CD14-positive monocyte (primary cell): Measurements from ENCODE around the gene KCNQ1OT1. TPM values are rescaled to one million over a fixed set of nuclear protein-coding genes. Genes with fewer than 3 reads are reported as not detected.

Source experiments
- DNase-seq, 3 donors: peaks; one replicate each; pipeline ENCODE4 v3.0.0-alpha.2; 2011 to 2022
- H2AFZ ChIP-seq: 2 replicates; pipeline ENCODE4 v1.6.0; 2012; ENCODE audit warnings: mild to moderate bottlenecking, low read depth, low read length, inconsistent platforms; ENCODE audit not compliant: insufficient read depth, poor library complexity, severe bottlenecking
- H3K27ac ChIP-seq, 2 donors: 1 replicate in 1 of 2; 2 replicates in 1 of 2; pipeline ENCODE4 v1.5.1; 2012 to 2013; ENCODE audit warnings: low read length in 2 of 2, control low read depth in 1 of 2, inconsistent platforms in 1 of 2, low read depth in 1 of 2, mild to moderate bottlenecking in 1 of 2
- H3K27me3 ChIP-seq, 2 donors: one replicate each; pipeline versions ENCODE4 v1.6.0 to v1.6.1; 2011 to 2013; ENCODE audit warnings: low read length in 2 of 2; ENCODE audit not compliant: control insufficient read depth in 2 of 2, insufficient read depth in 2 of 2
- H3K36me3 ChIP-seq, 2 donors: replicated peaks in 1 of 2; 1 replicate in 1 of 2; 2 replicates in 1 of 2; pipeline versions ENCODE4 v1.5.1 to v1.6.1; 2012 to 2013; ENCODE audit warnings: low read length in 2 of 2, control low read depth in 1 of 2, inconsistent platforms in 1 of 2, mild to moderate bottlenecking in 1 of 2; ENCODE audit not compliant: insufficient read depth in 2 of 2, control insufficient read depth in 1 of 2
- H3K4me1 ChIP-seq, 2 donors: 1 replicate in 1 of 2; 2 replicates in 1 of 2; pipeline versions ENCODE4 v1.5.1 to v1.6.1; 2012 to 2013; ENCODE audit warnings: low read length in 2 of 2, control low read depth in 1 of 2, inconsistent platforms in 1 of 2, mild to moderate bottlenecking in 1 of 2, moderate library complexity in 1 of 2; ENCODE audit not compliant: insufficient read depth in 2 of 2, control insufficient read depth in 1 of 2
- H3K4me2 ChIP-seq: replicated peaks from 2 replicates; pipeline ENCODE3; 2012; ENCODE audit warnings: low read length, moderate library complexity, mild to moderate bottlenecking; ENCODE audit not compliant: poor library complexity, severe bottlenecking; ENCODE audit errors: extremely low read depth
- H3K4me3 ChIP-seq, 3 experiments: fragments of 200-600 bp in 1 of 3; sonication (generic) in 1 of 3; replicated peaks in 1 of 3; 1 replicate in 2 of 3; 2 replicates in 1 of 3; pipeline ENCODE4 v1.5.1; 2011 to 2013; ENCODE audit warnings: low read length in 3 of 3, mild to moderate bottlenecking in 3 of 3, control low read depth in 2 of 3, low read depth in 2 of 3, inconsistent platforms in 1 of 3, moderate library complexity in 1 of 3
- H3K79me2 ChIP-seq: 2 replicates; pipeline ENCODE4 v1.6.0; 2012; ENCODE audit warnings: mild to moderate bottlenecking, control low read depth, inconsistent platforms, low read length, moderate library complexity; ENCODE audit not compliant: insufficient read depth
- H3K9ac ChIP-seq: 2 replicates; pipeline ENCODE4 v1.6.0; 2017; ENCODE audit warnings: low read length, mild to moderate bottlenecking; ENCODE audit not compliant: insufficient read depth, poor library complexity, severe bottlenecking
- H3K9me3 ChIP-seq, 2 donors: replicated peaks in 1 of 2; 1 replicate in 1 of 2; 2 replicates in 1 of 2; pipeline versions ENCODE4 v1.5.1 to v1.6.1; 2012 to 2013; ENCODE audit warnings: low read length in 2 of 2, control low read depth in 1 of 2; ENCODE audit not compliant: control insufficient read depth in 1 of 2, insufficient read depth in 1 of 2
- H4K20me1 ChIP-seq: 2 replicates; pipeline ENCODE4 v1.6.0; 2012; ENCODE audit warnings: mild to moderate bottlenecking, low read length, control low read depth, moderate library complexity; ENCODE audit not compliant: insufficient read depth
- H3K27ac Mint-ChIP-seq, 7 donors: one replicate each; pipeline ENCODE4 v1.8.0; 2020; ENCODE audit warnings: mild to moderate bottlenecking in 7 of 7, mixed read lengths in 7 of 7, moderate library complexity in 6 of 7, inconsistent platforms in 2 of 7
- H3K27me3 Mint-ChIP-seq, 3 donors: one replicate each; pipeline ENCODE4 v1.8.0; 2021 to 2022; ENCODE audit warnings: low read depth in 3 of 3, mild to moderate bottlenecking in 3 of 3, mixed read lengths in 3 of 3, moderate library complexity in 3 of 3, inconsistent platforms in 1 of 3
- H3K36me3 Mint-ChIP-seq, 2 donors: one replicate each; pipeline ENCODE4 v1.8.0; 2020; ENCODE audit warnings: mixed read lengths in 2 of 2, inconsistent platforms in 1 of 2, mild to moderate bottlenecking in 1 of 2
- H3K4me1 Mint-ChIP-seq: one replicate; pipeline ENCODE4 v1.8.0; 2020; ENCODE audit warnings: mild to moderate bottlenecking, mixed read lengths
- H3K4me3 Mint-ChIP-seq, 2 donors: one replicate each; pipeline ENCODE4 v1.8.0; 2020; ENCODE audit warnings: mild to moderate bottlenecking in 2 of 2, mixed read lengths in 2 of 2, moderate library complexity in 1 of 2
- H3K9me3 Mint-ChIP-seq, 7 donors: one replicate each; pipeline ENCODE4 v1.8.0; 2020 to 2022; ENCODE audit warnings: mixed read lengths in 7 of 7, mild to moderate bottlenecking in 6 of 7, moderate library complexity in 6 of 7, inconsistent platforms in 2 of 7
- whole genome bisulfite sequencing: methylation state at CpG from one replicate; pipeline ENCODE4 v1.1.5; 2013; ENCODE audit warnings: missing lambda C conversion rate; ENCODE audit not compliant: insufficient coverage; 5-methylcytosine and 5-hydroxymethylcytosine counted together
- intact Hi-C, 2 donors: fragments of 100-400 bp; cut with micrococcal nuclease; formaldehyde crosslinking; loops; one replicate each; pipeline versions ENCODE4 v1.15.0 to v1.15.1; 2023
- polyA plus RNA-seq, 3 donors: library from polyadenylated mRNA; depleted of rRNA in 1 of 3; unstranded in 2 of 3; stranded (reverse) in 1 of 3; fragments of 300-500 nt in 2 of 3; fragments of >200 nt in 1 of 3; fragmentation: Illumina TruSeq in 2 of 3; gene quantifications; 1 replicate in 2 of 3; 2 replicates in 1 of 3; pipeline ENCODE4 v1.2.3, GENCODE V29; 2012 to 2021
- TF ChIP-seq, protein P1 (sequence below): fragments of 200-600 bp; IDR thresholded peaks from one replicate; pipeline ENCODE4 v1.8.0; 2022; ENCODE audit warnings: antibody characterized with exemption, mild to moderate bottlenecking

The KCNQ1OT1 gene
- polyA plus RNA-seq, 3 donors: 0.01 to 0.04 (median 0.03) TPM

DNA sequence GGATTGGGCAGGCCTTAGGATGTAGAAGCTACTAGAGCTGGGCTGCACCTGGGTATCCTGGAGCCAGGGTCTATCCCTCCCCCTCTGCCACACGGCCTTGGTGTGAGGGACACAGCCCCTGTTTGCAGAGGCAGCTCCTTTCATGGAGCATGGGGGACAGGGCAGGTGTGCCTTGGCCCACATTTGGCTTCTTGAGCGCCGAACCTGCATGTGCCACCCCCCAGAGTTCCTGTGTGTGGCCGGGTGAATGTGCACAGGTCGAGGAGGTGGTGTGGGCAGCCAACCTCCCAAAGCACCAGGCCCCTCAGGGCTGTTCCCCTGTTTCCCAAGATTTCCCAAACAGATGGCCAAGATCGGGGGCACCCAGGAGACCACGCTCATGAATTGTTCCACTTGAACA lies 7.9 kb upstream of the KCNQ1OT1 start:
- Mint-ChIP-seq H3K27ac (no peak overlapping the region), H3K36me3 (peaks cover 20 to 26% of the 10 kb centered on the region in 2 donors), H3K27me3 (peaks cover 0 to 6% (median 0%) of the 10 kb centered on the region in 3 donors), H3K9me3 (peaks cover 0 to 8% (median 2%) of the 10 kb centered on the region in 7 donors), H3K4me3 (no peak overlapping the region), H3K4me1 (peaks cover 19% of the 10 kb centered on the region)
- peaks cover 0 to 4% of the 10 kb centered on the region in 2 donors for H3K36me3 ChIP-seq
- H3K9ac ChIP-seq: no peak overlapping the region
- TF ChIP-seq, protein P1, sequence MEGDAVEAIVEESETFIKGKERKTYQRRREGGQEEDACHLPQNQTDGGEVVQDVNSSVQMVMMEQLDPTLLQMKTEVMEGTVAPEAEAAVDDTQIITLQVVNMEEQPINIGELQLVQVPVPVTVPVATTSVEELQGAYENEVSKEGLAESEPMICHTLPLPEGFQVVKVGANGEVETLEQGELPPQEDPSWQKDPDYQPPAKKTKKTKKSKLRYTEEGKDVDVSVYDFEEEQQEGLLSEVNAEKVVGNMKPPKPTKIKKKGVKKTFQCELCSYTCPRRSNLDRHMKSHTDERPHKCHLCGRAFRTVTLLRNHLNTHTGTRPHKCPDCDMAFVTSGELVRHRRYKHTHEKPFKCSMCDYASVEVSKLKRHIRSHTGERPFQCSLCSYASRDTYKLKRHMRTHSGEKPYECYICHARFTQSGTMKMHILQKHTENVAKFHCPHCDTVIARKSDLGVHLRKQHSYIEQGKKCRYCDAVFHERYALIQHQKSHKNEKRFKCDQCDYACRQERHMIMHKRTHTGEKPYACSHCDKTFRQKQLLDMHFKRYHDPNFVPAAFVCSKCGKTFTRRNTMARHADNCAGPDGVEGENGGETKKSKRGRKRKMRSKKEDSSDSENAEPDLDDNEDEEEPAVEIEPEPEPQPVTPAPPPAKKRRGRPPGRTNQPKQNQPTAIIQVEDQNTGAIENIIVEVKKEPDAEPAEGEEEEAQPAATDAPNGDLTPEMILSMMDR: no peak
- H3K79me2 ChIP-seq: no peaks in the 10 kb centered on the region
- H2AFZ ChIP-seq: no peak overlapping the region
- no peak for DNase-seq
- H3K4me3 ChIP-seq: no peak overlapping the region
- H3K27me3 ChIP-seq: no peaks in the 10 kb centered on the region
- peaks cover 93% of the 10 kb centered on the region for H4K20me1 ChIP-seq
- WGBS: 100% methylated on average over 1 of the region's 7 CpGs
- H3K4me2 ChIP-seq: no peak overlapping the region
- H3K9me3 ChIP-seq: peaks cover 0 to 7% of the 10 kb centered on the region in 2 donors
- peaks cover 0 to 8% of the 10 kb centered on the region in 2 donors for H3K4me1 ChIP-seq
- intact Hi-C loops: no loop called here
- H3K27ac ChIP-seq: no peak overlapping the region

DNA sequence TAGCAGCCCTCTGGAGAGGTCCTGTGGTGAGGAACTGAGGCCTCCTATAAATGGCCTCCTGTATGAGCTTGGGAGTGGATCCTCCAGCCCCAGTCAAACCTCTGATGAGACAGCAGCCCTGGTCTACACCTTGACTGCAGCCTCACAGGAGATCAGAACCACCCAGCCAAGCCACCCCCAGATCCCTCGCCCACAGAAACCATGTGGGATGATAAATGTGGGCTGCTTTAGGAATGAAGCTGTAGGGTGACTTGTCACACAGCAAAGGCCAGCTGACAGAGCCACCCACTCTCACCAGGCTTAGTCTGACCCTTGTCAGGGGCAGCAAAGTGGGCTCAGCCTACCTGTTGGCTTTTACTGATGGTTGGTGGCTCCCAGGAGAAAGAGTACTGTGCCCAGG lies 6.5 kb upstream of the KCNQ1OT1 start:
- intact Hi-C loops: no loop called here
- no peak overlapping the region for H3K4me3 ChIP-seq
- H3K4me1 Mint-ChIP-seq: peaks cover 19% of the 10 kb centered on the region
- WGBS: no CpG with 5 or more reads among the region's 1 CpG
- H3K4me1 ChIP-seq: peaks cover 0 to 8% of the 10 kb centered on the region in 2 donors
- H3K27ac Mint-ChIP-seq: no peak overlapping the region
- H3K27me3 Mint-ChIP-seq: peaks cover 0 to 6% (median 0%) of the 10 kb centered on the region in 3 donors
- peaks cover 0 to 8% (median 2%) of the 10 kb centered on the region in 7 donors for H3K9me3 Mint-ChIP-seq
- H3K27me3 ChIP-seq: no peaks in the 10 kb centered on the region
- no peaks in the 10 kb centered on the region for H3K79me2 ChIP-seq
- H4K20me1 ChIP-seq: peaks cover 92% of the 10 kb centered on the region
- H3K9me3 ChIP-seq: peaks cover 0 to 7% of the 10 kb centered on the region in 2 donors
- no peak overlapping the region for H3K4me3 Mint-ChIP-seq
- DNase-seq: no peak
- H3K36me3 ChIP-seq: peaks cover 0 to 6% of the 10 kb centered on the region in 2 donors
- H3K36me3 Mint-ChIP-seq: peaks cover 19 to 21% of the 10 kb centered on the region in 2 donors
- no peak overlapping the region for H3K4me2 ChIP-seq
- H2AFZ ChIP-seq: no peak overlapping the region
- H3K27ac ChIP-seq: no peak overlapping the region
- no peak overlapping the region for H3K9ac ChIP-seq
- TF ChIP-seq, protein P1: no peak
